ENCODE data around the gene RTP5.

The RTP5 gene

GRCh38 chr2:241887806-241888522, 18.4 kb downstream of the RTP5 start:
- DNase-seq (ENCODE audit: low read depth in 2 of 2), result no peak

DNA sequence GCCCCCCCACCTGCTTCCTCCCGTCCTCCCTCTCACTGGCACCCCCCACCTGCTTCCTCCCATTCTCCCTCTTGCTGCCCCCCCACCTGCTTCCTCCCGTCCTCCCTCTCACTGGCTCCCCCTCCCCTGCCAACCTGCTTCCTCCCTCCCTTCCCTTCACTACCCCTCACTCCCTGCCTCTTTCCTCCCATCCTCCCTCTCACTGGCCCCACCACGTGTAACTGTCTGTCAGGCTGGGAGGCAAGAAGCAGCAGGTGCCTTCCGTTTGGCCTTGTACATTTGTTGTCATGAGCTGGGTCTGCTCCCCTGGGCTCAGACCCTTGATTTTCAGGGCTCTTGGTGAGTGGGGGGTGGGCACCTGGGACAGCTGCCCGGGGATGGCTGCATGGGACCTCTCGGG, 19.1 kb downstream of the RTP5 start:
- no peak for DNase-seq (ENCODE audit: low read depth in 2 of 2)

- DNase-seq (ENCODE audit: low read depth in 2 of 2), result no peak
These were observed 21.2 kb downstream of the RTP5 start for GRCh38 chr2:241890524-241891235.

DNA sequence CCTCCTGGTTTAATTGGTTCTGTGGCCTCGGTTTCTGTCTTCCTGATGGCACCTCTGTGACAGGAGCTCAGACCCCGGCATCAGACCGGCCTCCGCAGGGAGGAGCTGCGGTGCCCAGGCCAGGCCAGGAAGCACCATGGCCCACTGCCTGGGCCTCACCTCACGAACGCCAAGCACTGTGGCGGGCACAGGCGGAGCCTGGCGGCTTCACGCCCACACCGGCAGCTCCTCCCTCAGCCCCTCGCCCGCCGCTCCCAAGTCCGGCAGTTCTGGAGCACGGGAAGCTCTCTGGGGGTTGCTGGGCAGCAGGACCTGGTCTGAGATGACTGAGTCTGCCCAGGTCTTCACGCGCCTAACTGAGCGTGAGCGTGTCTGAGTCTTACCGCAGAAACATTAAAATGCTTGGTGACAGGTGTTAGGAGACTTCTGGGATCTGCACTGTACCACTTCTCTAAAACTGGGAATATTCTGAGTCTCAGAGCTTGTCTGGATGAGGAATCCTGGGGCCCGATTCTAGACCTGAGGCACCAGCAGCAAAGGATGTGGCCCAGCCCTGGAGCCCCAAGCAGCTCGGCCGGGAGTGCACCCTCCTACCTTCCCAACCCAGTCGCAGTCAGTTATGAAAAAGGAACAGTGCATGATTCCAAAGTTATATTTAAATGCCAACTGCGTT, 21.9 kb downstream of the RTP5 start:
- no peak for DNase-seq (ENCODE audit: low read depth in 2 of 2)

DNA sequence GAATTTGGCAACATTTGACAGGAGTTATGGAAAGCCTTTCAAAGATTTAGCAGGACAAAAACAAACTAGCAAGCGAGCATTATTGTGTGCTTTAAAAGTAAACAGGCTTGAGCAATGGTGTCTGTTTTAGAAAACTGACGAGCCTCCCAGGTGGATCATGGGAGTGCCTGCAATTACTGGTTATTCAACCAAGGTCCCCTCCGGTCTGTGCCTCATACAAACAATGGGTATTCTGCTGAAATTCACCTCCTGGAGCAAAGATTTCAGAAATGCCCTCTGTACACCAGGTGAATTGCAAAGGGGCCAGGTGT, 22.4 kb downstream of the RTP5 start:
- DNase-seq (ENCODE audit: low read depth in 2 of 2), result no peak

- DNase-seq (ENCODE audit: low read depth in 2 of 2), result no peak
These were observed 23.0 kb downstream of the RTP5 start for GRCh38 chr2:241892299-241893137.

- DNase-seq (ENCODE audit: low read depth in 2 of 2), result no peak
These were observed 23.7 kb downstream of the RTP5 start for GRCh38 chr2:241893265-241893664.

DNA sequence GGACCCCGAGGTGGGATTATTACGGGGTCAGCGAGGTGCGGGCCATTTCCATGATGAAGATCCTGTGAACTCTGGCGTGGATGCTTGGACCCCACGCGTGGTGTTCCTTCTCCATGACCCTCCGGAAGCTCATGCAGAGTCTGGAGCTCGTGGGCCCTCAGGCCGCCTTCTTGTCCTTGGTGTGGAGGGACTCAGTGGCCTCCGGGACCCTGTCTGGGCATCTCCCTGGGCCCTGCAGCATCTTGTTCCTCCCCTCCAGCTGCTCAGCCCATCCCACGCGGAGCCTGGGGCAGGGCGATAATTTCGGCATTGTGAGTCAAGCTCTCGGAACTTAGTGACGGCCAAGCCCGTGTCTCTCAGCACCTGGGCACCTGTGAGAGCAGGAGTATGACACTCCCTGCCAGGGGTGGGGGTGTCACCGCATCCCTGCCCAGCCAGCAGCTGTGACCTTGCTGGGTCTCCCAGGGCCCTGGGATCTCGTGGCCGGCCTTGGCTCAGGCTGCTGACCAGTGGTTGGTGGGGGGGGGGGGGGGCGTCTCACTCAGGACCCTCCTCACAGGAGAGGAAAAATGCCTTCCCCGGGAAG, 24.6 kb downstream of the RTP5 start:
- no peak for DNase-seq (ENCODE audit: low read depth in 2 of 2)

DNA sequence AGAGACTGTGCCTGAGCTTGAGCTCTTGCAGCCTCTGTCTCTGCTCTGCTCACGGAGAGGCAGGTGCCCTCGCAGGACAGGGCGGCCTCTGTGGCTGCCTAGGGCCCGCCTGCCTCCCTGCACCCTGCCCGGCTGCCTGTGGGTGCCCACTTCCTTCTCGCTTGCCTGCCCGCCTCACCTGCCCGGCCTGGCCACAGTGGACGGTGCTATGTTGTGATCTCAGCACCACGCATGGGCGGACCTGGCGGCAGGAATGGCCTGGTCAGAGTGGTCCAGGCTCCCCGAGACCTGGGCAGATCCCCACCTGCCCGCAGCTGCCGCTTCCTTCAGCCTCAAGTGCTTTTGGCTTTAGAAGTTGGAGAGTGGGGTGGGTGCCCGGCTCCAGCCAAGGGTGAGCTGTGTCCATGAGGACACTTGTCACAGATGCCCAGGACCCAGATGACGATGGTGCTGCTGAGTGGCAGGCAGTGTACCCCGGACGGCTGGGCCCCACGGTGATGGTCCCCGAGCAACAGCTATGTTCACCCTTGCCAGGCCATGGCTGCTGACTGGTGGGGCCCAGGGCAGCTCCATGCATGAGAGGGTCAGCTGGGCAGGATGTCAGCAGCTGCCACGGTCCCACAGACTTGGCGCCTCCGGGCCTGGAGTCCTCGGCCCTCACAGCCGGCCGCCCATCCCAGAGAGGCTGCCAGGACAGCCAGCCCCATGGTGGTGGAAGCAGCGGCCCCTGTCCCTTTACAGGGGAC, 25.3 kb downstream of the RTP5 start:
- DNase-seq (ENCODE audit: low read depth in 2 of 2), result no peak

- no peak for DNase-seq (ENCODE audit: low read depth in 2 of 2)
These were observed 25.8 kb downstream of the RTP5 start for GRCh38 chr2:241895427-241895711.

- no peak for DNase-seq (ENCODE audit: low read depth in 2 of 2)
These were observed 26.4 kb downstream of the RTP5 start for GRCh38 chr2:241895712-241896641.

GRCh38 chr2:241896746-241897201, 27.2 kb downstream of the RTP5 start:
- no peak for DNase-seq (ENCODE audit: low read depth in 2 of 2)

GRCh38 chr2:241897231-241897916, 27.8 kb downstream of the RTP5 start:
- no peak for DNase-seq (ENCODE audit: low read depth in 2 of 2)

DNA sequence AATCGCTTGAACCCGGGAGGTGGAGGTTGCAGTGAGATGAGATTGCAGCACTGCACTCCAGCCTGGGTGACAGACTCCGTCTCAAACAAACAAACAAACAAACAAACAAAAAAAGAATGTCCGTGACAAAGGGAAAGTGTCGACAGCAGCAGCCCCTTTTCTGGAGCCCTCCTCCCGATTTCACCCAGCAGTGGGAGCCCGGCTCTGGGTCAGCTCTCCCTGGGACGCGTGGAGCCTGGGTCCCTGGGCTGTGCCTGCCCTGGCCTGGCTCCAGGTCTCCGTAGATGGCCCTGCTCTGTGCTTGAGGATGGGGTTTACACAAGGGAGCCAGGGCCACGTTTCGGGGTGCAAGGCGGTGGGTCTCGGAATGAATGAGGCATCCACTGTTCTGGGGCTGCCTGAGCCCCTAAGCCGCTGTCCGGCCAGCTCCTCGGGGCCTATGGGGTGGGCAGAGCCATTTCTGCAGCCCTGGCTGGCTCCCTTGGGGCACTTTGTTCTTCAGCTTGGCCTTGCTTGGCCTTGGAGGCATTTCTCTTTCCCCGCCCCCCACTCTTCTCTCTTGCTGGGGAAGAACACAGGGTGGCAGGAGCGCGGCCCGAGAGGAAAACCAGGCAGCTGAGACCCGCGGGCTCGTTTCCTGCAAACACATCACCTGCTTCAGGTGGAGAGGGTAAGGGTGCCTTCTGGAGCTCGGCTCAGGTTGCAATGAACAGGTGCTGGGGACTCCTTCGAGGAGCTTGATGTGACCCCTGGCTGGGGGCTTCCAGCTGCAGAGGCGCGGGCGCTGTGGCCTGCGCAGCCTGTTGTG, 29.1 kb downstream of the RTP5 start:
- DNase-seq (ENCODE audit: low read depth in 2 of 2), result no peak

DNA sequence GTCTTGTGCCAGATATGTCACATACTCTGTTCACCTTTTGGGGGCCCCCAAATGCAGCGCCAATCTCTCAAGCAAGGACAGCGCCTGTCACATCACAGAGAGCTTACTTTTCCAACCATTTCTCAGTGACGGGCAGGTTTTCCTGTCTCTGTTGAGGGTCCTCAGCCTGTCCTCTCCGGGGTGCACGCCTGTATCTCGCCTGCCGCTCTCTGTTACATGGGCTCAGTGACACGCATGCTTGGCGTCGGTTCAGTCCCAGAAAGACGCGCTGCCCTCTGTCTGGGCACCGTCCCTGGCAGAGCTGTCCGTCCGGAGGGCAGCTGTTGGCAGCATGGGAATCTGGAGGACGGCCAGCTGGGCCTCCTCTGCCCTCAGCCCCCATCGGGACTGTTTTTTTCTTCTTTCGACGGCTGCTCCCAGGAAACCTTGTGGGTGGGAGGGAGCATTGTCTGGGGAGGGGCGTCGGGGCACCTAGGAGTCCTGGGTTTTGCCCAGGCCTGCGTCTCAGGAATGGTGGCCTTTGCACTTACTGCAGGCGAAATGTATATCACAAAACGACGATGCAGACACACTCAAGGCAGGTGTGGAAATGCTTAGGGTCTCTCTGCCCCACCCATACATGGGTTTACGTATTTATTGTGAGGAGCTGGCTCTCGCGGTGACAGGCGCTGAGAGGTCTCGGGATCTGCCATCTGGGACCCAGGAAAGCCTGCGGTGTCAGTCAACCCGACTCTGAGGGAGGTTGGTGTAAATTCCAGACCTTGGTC, 30.9 kb downstream of the RTP5 start:
- no peak for DNase-seq (ENCODE audit: low read depth in 2 of 2)

DNA sequence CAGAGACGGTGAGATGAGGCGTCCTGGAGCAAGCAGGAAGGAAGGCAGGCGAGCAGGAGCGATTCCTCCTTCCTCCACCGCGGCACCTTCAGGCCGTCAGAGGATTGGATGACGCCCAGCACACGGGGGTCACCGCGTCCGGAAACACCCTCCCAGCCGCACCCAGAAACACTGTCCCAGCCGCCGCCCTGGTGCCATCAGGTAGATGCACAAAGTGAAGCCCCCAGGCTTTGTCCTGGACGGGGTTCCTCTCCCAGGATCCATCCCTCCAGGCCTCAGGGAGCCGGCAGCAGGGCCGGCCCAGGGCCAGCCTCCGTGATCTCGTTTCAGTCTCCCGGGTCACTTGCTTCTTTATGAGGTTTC, 31.5 kb downstream of the RTP5 start:
- no peak for DNase-seq (ENCODE audit: low read depth in 2 of 2)

DNA sequence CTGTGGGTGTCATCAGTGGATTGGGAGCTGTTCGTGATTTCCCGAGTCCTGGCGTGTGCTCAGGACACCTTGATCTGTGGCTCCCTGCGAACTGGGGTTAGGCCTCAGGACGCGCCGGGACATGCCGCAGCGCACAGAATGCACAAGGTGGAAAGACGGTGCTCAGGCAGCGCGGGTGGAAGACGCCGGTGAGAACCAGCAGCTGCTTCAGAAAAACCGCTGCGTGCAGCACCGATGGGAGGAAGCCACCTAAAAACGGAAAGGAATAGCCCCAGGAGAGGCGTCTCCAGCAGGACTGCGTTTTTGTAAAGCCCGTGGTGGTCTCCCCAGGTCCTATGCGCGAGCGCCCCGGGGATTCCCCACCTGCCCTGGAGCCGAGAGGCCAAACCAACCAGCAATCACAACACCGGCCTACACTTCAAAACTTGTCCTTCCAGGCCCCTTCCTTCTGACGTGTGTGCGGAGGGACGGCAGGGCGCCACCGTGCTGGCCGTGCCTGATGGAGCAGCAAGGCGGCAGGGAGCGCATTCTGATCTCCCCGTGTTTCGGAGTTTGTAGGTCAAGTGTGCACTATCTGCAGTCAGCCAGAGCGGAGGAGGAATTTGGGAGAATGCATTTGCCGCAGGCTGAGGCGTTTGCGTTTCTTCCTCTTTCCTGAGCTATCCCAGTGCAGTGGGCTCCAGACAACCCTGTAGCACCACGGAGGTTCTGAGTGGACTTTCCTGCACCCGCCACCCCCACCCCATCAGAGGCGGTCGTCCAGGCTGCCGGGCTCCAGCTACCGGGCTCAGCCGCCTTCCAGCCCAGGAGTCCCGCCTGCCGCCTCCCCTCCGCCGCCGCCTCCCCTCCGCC, 32.2 kb downstream of the RTP5 start:
- no peak for DNase-seq (ENCODE audit: low read depth in 2 of 2)
